ENCODE measurements around the gene ZRANB1. TPM values are rescaled to one million over a fixed set of nuclear protein-coding genes. Genes with fewer than 3 reads are reported as not detected.

Gene ZRANB1
- total RNA-seq, 2 experiments from 2014 or later, result 14.5 to 17.0 TPM

- CTCF ChIA-PET (ENCODE audit: unreplicated experiment), result no interaction called here
- no peak overlapping the region for H3K4me3 ChIP-seq (ENCODE audit: low read depth, low read length, poor library complexity, severe bottlenecking)
- H4K20me1 ChIP-seq (ENCODE audit: insufficient read depth, low read length), result no peaks in the 10 kb centered on the region
- no peak for DNase-seq (ENCODE audit: low spot score)
- H3K4me2 ChIP-seq (ENCODE audit: low read length), result no peak overlapping the region
- POLR2A ChIA-PET, result interaction anchor here (0.6 to 0.7 kb wide), 2 partner anchors 65 to 671 kb away, joined by 3 to 4 read pairs; no protein-coding TSS in a partner anchor
- no peak overlapping the region for H2AFZ ChIP-seq (ENCODE audit: low read length)
- H3K79me2 ChIP-seq (ENCODE audit: insufficient read depth, low read depth, low read length), result no peaks in the 10 kb centered on the region
- no peaks in the 10 kb centered on the region for H3K9me2 ChIP-seq (ENCODE audit: insufficient read depth, low read length)
- intact Hi-C loops (cut with micrococcal nuclease; ENCODE audit: unreplicated experiment), result no loop called here
- TF ChIP-seq EZH2phosphoT487 (IDR thresholded peaks at IDR 0.05; ENCODE audit: borderline replicate concordance, low read depth, low read length) (no peak), CTCF (conservative IDR thresholded peaks at IDR 0.05; ENCODE audit: low read length) (no peak)
- no peaks in the 10 kb centered on the region for H3K36me3 ChIP-seq (ENCODE audit: insufficient read depth, low read length)
- no peak overlapping the region for H3K27ac ChIP-seq (ENCODE audit: low read depth, low read length, poor library complexity, severe bottlenecking)
- no TSS peak for BruUV-seq (replicated peaks)
- H3K9me3 ChIP-seq (ENCODE audit: low read length), result no peaks in the 10 kb centered on the region
- H3K4me1 ChIP-seq (ENCODE audit: insufficient read depth, low read length, poor library complexity, severe bottlenecking), result no peaks in the 10 kb centered on the region
Observed at GRCh38 chr10:125018576-125019143, 76.7 kb downstream of the ZRANB1 start.

- no TSS peak for BruUV-seq (replicated peaks)
- TF ChIP-seq EZH2phosphoT487 (IDR thresholded peaks at IDR 0.05; ENCODE audit: borderline replicate concordance, low read depth, low read length) (no peak), CTCF (conservative IDR thresholded peaks at IDR 0.05; ENCODE audit: low read length) (no peak)
- ChIA-PET POLR2A (no interaction called here), CTCF (ENCODE audit: unreplicated experiment) (no interaction called here)
- Histone ChIP-seq H3K4me3 (ENCODE audit: low read depth, low read length, poor library complexity, severe bottlenecking) (no peak overlapping the region), H3K79me2 (ENCODE audit: insufficient read depth, low read depth, low read length) (no peaks in the 10 kb centered on the region), H2AFZ (ENCODE audit: low read length) (no peak overlapping the region), H3K4me2 (ENCODE audit: low read length) (no peak overlapping the region), H3K9me3 (ENCODE audit: low read length) (no peaks in the 10 kb centered on the region), H3K4me1 (ENCODE audit: insufficient read depth, low read length, poor library complexity, severe bottlenecking) (peaks cover 15% of the 10 kb centered on the region), H4K20me1 (ENCODE audit: insufficient read depth, low read length) (no peaks in the 10 kb centered on the region), H3K36me3 (ENCODE audit: insufficient read depth, low read length) (no peaks in the 10 kb centered on the region), H3K9me2 (ENCODE audit: insufficient read depth, low read length) (no peaks in the 10 kb centered on the region), H3K27ac (ENCODE audit: low read depth, low read length, poor library complexity, severe bottlenecking) (no peak overlapping the region)
- DNase-seq (ENCODE audit: low spot score), result no peak
- intact Hi-C loops (cut with micrococcal nuclease; ENCODE audit: unreplicated experiment), result no loop called here
Observed at GRCh38 chr10:125020386-125020785, 78.5 kb downstream of the ZRANB1 start.

- H3K4me3 ChIP-seq (ENCODE audit: low read depth, low read length, poor library complexity, severe bottlenecking), result no peak overlapping the region
- DNase-seq (ENCODE audit: low spot score), result no peak
- H2AFZ ChIP-seq (ENCODE audit: low read length), result no peak overlapping the region
- H3K9me3 ChIP-seq (ENCODE audit: low read length), result no peaks in the 10 kb centered on the region
- intact Hi-C loops (cut with micrococcal nuclease; ENCODE audit: unreplicated experiment), result no loop called here
- H4K20me1 ChIP-seq (ENCODE audit: insufficient read depth, low read length), result no peaks in the 10 kb centered on the region
- H3K9me2 ChIP-seq (ENCODE audit: insufficient read depth, low read length), result no peaks in the 10 kb centered on the region
- H3K4me1 ChIP-seq (ENCODE audit: insufficient read depth, low read length, poor library complexity, severe bottlenecking), result peaks cover 18% of the 10 kb centered on the region
- no peak overlapping the region for H3K4me2 ChIP-seq (ENCODE audit: low read length)
- BruUV-seq (replicated peaks), result no TSS peak
- ChIA-PET POLR2A (no interaction called here), CTCF (ENCODE audit: unreplicated experiment) (no interaction called here)
- no peaks in the 10 kb centered on the region for H3K36me3 ChIP-seq (ENCODE audit: insufficient read depth, low read length)
- TF ChIP-seq CTCF (conservative IDR thresholded peaks at IDR 0.05; ENCODE audit: low read length) (no peak), EZH2phosphoT487 (IDR thresholded peaks at IDR 0.05; ENCODE audit: borderline replicate concordance, low read depth, low read length) (no peak)
- H3K79me2 ChIP-seq (ENCODE audit: insufficient read depth, low read depth, low read length), result no peaks in the 10 kb centered on the region
- no peak overlapping the region for H3K27ac ChIP-seq (ENCODE audit: low read depth, low read length, poor library complexity, severe bottlenecking)
Observed at GRCh38 chr10:125020871-125021270, 78.9 kb downstream of the ZRANB1 start.

Measured in OCI-LY7 (cell line).